A549 (cell line): ENCODE measurements around the gene LPO.

Experiments used
- CBX2 ChIP-seq: fragments of 200-600 bp; sonication (generic); IDR thresholded peaks from 2 replicates; pipeline ENCODE4 v1.6.1; 2016; ENCODE audit warnings: low read depth, mild to moderate bottlenecking, borderline replicate concordance
- CTCF ChIP-seq: fragments of >200 bp; sonication (Bioruptor Twin); formaldehyde crosslinking; IDR thresholded peaks from 3 replicates; pipeline ENCODE4 v1.5.1; 2016
- EHMT2 ChIP-seq: fragments of 200-600 bp; sonication (generic); IDR thresholded peaks from 2 replicates; pipeline ENCODE4 v1.6.1; 2016; ENCODE audit warnings: antibody characterized with exemption, low read depth, mild to moderate bottlenecking, moderate library complexity
- EP300 ChIP-seq, 2 experiments: fragments of >200 bp; sonication (Bioruptor Twin); formaldehyde crosslinking; IDR thresholded peaks; 2 replicates in 1 of 2; 3 replicates in 1 of 2; pipeline ENCODE4 v1.6.1; 2016 to 2017
- HDAC2 ChIP-seq: fragments of 200-600 bp; sonication (generic); IDR thresholded peaks from 2 replicates; pipeline ENCODE4 v1.6.1; 2016
- HEYL ChIP-seq: fragments of 250-450 bp; sonication (Bioruptor Pico); IDR thresholded peaks from 2 replicates; pipeline ENCODE4 v1.8.0; 2021; ENCODE audit warnings: mild to moderate bottlenecking, moderate library complexity
- NR3C1 ChIP-seq: fragments of >200 bp; sonication (Bioruptor Twin); formaldehyde crosslinking; IDR thresholded peaks from 3 replicates; pipeline ENCODE4 v1.6.1; 2017
- POLR2A ChIP-seq: IDR thresholded peaks from 2 replicates; pipeline ENCODE4 v1.6.1; 2012; ENCODE audit warnings: mild to moderate bottlenecking, low read length
- RARB ChIP-seq: fragments of 250-450 bp; sonication (Bioruptor Pico); IDR thresholded peaks from 2 replicates; pipeline ENCODE4 v1.8.0; 2021; ENCODE audit warnings: mild to moderate bottlenecking, moderate library complexity
- RFX5 ChIP-seq: fragments of 450-650 bp; IDR thresholded peaks from 2 replicates; pipeline ENCODE4 v1.7.1; 2014; ENCODE audit warnings: antibody characterized with exemption, mild to moderate bottlenecking, moderate library complexity
- SREBF2 ChIP-seq: fragments of 450-650 bp; IDR thresholded peaks from 2 replicates; pipeline ENCODE4 v1.6.1; 2014; ENCODE audit warnings: mild to moderate bottlenecking, moderate library complexity
- TF ChIP-seq, protein P1 (sequence below): fragments of 200-600 bp; sonication (generic); IDR thresholded peaks from 2 replicates; pipeline ENCODE4 v1.6.1; 2016; ENCODE audit warnings: antibody characterized with exemption, mild to moderate bottlenecking, moderate library complexity
- TF ChIP-seq, protein P2 (sequence below): fragments of 150-350 bp; IDR thresholded peaks from 2 replicates; pipeline ENCODE4 v1.6.1; 2014; ENCODE audit warnings: low read depth, mild to moderate bottlenecking, low read length
- TF ChIP-seq, protein P3 (sequence below): fragments of 450-650 bp; IDR thresholded peaks from 2 replicates; pipeline ENCODE4 v1.6.1; 2014; ENCODE audit warnings: antibody characterized with exemption

DNA sequence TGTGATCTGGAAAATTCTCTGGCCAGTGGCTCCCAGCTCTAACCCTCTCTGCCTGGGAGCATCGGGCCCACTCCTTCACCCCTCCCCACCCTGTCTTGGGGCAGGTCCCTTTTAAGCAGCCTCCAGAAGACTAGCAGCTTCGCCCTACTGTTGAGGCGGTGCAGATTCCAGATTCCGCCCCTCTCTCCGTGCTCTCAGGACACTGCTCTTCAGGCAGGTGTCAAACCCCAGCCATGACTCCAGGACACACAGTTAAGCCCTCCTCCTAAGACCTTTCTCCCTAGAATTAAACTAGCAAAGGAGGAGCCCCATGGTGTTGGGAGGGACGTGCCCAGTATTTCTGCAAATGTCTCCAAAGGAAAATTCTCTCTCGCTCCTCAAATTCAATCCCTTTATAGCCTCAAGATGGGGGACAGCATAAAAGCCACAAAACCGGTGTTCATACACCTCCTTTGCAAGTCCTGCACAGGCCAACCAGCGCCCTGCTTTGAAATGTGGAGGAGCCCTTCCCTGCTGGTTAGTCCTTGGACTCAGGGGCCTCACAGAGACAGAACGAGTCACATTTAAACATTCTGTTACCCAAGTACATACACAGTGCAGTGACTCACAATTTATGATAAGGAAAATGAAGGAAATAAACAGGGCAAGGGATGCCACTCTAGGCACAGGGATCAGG, 7.2 kb downstream of the LPO start:
- TF ChIP-seq EP300 (IDR thresholded peaks at IDR 0.05): no peak
- no peak for TF ChIP-seq CTCF
- TF ChIP-seq HEYL: no peak
- TF ChIP-seq, protein P1, sequence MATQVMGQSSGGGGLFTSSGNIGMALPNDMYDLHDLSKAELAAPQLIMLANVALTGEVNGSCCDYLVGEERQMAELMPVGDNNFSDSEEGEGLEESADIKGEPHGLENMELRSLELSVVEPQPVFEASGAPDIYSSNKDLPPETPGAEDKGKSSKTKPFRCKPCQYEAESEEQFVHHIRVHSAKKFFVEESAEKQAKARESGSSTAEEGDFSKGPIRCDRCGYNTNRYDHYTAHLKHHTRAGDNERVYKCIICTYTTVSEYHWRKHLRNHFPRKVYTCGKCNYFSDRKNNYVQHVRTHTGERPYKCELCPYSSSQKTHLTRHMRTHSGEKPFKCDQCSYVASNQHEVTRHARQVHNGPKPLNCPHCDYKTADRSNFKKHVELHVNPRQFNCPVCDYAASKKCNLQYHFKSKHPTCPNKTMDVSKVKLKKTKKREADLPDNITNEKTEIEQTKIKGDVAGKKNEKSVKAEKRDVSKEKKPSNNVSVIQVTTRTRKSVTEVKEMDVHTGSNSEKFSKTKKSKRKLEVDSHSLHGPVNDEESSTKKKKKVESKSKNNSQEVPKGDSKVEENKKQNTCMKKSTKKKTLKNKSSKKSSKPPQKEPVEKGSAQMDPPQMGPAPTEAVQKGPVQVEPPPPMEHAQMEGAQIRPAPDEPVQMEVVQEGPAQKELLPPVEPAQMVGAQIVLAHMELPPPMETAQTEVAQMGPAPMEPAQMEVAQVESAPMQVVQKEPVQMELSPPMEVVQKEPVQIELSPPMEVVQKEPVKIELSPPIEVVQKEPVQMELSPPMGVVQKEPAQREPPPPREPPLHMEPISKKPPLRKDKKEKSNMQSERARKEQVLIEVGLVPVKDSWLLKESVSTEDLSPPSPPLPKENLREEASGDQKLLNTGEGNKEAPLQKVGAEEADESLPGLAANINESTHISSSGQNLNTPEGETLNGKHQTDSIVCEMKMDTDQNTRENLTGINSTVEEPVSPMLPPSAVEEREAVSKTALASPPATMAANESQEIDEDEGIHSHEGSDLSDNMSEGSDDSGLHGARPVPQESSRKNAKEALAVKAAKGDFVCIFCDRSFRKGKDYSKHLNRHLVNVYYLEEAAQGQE: no peak
- no peak for TF ChIP-seq HDAC2
- no peak for TF ChIP-seq RFX5
- no peak for TF ChIP-seq EHMT2
- no peak for TF ChIP-seq SREBF2
- no peak for TF ChIP-seq POLR2A
- TF ChIP-seq CBX2: no peak
- no peak for TF ChIP-seq RARB
- TF ChIP-seq, protein P2, sequence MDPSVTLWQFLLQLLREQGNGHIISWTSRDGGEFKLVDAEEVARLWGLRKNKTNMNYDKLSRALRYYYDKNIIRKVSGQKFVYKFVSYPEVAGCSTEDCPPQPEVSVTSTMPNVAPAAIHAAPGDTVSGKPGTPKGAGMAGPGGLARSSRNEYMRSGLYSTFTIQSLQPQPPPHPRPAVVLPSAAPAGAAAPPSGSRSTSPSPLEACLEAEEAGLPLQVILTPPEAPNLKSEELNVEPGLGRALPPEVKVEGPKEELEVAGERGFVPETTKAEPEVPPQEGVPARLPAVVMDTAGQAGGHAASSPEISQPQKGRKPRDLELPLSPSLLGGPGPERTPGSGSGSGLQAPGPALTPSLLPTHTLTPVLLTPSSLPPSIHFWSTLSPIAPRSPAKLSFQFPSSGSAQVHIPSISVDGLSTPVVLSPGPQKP: no peak
- TF ChIP-seq NR3C1: no peak
- TF ChIP-seq, protein P3, sequence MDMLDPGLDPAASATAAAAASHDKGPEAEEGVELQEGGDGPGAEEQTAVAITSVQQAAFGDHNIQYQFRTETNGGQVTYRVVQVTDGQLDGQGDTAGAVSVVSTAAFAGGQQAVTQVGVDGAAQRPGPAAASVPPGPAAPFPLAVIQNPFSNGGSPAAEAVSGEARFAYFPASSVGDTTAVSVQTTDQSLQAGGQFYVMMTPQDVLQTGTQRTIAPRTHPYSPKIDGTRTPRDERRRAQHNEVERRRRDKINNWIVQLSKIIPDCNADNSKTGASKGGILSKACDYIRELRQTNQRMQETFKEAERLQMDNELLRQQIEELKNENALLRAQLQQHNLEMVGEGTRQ: no peak
